GM18873 (cell line): Measurements from ENCODE around the gene CD44.

Experiments
- ATAC-seq: cut with Tn5 transposase; IDR thresholded peaks from one replicate; pipeline ENCODE4 v1.9.1; 2021; ENCODE audit warnings: mild to moderate bottlenecking, moderate library complexity, moderate number of reproducible peaks; ENCODE audit not compliant: unreplicated experiment, low FRiP score

CD44 gene

DNA sequence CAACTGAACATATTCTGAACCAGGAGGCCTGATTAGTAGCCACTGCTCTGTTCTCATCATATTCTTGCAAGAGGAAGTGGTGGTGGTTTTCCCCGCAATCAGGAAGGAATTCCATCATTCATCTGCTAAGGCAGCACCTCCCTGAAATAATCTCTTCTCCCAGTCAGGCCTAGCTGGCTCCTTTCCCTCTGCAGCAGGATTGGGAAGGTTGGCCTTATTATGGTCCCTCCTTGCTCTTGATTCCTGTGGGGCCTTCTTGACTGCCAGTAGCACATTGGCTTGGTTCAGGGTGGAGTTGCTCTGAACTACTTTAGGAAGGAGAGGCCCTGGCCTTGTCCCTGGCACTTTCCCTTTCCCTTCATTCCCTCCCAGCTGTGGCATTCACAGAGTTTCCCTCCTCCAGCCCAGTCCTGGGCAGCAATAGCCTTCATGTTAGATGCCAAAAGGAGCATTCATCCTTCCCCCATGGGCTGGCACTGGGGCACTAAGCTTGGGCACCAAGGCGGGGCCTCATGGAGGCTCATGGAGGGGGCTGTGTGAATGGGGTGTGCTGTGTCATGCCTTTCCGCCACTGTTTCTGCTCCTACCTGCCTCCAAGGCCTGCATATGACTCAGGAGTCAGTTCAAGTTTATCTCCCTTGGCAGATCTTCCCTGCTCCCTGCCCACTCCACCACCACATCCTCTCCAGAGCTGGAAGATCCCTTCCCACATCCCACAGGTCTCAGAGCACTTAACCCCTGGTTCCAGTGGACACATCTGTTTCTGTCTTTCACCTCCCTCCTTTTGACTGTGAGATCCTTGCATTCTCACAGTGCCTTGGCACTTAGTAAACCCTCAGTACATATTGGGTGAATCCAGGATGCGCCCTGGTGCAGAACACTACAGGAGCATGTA lies 27.6 kb upstream of the CD44 start:
- no peak for ATAC-seq

DNA sequence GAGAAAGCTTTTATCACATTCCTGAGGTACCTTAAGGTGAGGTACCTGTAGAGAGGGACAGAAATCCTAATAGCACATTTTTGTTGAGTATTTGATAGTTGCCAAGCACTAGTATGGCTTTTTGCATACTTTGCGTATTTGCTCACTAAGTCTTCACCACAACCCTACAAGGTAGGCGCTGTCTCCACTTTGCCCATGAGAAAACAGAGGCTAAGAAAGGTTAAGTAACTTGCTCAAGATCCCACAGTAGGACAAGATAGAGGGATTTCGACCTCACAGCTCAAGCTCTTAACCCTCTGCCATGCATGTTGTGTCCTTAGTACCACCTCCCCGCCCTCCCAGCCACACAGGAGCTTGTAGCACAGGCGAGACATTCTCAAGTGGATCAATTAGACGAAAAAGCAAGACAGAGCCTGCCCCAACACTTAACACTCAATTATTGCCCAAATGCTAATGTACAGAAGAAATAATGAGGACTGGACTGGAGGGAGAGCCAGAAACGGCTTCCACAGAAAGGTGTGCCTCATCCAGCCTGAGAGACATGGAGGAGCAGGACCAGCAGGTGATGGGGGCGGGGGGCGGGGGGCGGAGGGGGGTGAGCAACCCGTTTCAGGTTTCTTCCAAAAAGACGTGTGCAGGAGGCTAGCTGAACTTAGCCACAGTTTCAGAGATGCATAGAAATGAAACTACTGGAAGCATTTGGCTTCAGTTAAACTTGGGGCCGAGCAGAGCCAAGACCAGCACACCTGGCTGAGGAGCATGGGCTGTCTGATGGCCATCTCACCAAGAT lies 26.7 kb upstream of the CD44 start:
- no peak for ATAC-seq

DNA sequence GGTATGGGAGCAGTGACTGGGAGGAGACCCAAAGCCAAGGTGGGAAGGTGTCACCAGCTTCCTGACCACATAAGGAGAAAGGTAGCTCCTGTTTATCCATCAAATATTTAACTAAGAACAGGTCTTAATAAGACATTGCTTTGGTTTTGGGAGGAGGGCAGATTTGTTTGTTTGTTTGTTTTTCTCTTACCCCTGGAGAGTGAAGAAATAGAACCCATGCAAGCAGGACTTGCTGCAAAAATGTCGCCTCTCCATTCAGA lies 26.2 kb upstream of the CD44 start:
- ATAC-seq: no peak

DNA sequence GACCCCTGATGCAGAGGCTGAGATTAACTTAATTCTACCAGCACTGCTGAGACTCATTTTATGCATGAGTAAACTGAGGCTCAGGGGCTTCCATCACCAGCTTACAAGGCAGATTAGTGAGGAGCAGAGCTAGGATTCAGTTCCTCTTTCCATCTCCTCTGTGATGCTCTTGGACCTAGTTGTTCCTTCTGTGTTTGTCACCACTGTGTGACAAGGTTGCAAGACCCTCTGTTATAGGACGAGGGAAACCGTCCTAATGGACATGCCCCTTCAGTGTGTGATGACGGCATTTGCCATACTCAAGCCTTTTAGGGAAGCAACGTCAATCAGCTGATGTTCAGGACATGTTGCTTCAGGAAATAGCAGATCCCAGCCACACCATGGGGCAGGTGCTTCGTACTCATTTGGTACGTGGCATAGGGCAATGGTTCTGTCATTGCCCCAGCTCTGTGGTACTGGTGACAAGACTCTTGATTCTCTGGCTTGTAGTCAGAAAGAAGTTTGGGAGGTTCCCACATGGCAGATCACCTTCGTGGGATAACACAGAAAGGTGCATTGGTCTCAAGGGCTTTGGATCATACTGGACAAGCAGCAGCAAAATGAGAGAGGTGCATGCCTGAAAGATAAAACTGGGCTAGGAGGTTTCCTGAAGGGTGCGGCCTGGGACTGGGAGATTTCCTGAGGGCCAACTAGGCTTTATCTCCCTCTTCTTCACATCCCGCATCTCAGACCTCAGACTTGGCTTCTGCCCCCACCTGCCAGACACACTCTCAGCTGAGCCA lies 23.9 kb upstream of the CD44 start:
- no peak for ATAC-seq

DNA sequence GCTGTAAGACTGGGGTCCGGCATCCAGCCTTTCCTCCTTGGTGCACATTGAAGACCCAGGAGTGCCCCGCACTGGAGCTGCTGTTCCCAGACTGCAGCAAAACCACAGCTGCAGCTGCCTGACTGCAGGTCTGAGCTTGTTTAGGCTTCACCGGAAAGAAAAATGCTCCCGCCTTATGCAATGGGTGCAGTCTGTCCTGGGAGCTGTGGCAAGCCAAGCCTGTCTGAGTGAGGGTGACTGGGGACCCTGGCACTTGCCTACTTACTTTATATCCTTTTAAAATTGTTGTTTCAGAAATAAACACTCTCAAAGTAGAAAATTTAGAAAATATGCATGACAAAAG lies 23.3 kb upstream of the CD44 start:
- ATAC-seq: no peak

DNA sequence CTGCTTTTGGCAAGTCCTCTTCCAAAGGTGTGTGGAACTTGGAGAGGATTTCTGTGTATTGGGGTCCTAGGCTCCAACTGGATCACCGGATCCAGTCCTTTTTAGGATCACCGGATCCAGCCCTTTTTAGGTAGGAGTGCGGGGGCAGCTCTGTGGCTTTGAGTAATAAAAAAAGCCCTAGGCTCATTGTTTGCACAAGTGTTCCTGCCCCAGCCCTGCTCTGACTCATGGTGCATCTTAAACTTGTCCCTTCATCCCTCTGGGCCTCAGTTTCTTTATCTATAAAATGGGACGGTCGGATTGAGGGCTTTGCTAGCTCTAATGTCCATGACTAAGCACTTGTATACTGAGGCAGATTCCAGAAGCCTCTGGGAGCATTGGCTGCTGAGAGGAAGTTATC lies 22.7 kb upstream of the CD44 start:
- ATAC-seq: no peak

DNA sequence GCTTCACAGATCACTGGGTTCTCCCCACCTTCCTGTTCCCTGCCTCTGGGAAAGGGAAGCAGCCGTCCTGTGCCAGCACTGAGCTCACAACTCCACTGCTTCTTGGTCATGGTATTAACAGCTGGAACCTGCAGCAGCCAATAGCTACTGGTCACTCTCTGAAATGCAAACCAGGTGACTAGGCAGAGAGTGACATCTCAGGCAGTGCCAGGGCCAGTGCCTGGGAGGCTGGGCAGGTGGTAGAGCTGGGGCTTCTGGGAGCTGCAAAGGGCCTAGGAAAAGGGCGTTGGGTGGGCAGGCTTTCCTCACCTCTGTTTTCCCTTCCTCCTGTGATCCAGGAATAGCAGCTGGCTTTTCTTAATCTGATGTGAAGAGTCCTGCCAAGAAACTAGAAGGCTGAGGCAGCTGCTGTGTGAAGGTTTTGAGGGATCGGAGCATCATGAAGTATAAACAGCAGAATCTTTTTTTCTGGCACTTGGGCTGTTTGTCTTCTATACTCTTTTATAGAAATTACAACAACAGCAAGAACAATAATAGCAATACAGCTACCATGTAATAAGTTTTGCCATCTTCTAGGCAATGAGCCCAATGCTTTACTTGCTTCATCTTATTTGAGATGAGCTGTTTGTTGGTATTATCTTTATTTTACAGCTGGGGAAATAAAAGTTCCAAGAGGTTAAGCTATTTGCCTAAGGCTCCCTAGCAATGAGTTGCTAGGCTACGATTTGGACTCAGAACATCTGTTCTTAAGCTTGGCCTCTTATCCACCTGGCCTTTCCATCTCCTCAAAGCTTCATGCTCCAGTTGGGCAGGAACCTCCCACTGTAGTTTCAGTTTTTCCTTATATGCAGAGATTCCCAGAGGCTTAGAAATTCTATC lies 22.0 kb upstream of the CD44 start:
- no peak for ATAC-seq

DNA sequence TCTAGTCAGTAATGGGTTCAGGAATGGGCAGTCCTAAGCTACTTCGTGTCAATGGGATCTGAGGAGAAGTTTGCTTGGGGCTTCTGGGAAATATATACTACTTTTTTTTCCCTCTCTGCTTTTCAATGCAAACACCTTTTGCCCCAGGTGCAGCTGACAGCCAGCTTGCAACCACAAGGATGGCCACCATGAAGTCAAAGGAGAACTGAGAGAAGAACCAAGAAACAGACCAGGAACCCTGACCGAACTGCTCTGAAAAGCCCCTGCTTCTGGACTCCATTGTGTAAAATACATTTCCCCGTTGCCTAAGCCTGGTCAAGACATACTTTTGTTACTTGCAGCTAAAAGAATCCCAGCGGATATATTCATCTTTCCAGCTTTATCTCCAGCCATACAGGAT lies 20.1 kb upstream of the CD44 start:
- peak; percentile 85 for ATAC-seq

DNA sequence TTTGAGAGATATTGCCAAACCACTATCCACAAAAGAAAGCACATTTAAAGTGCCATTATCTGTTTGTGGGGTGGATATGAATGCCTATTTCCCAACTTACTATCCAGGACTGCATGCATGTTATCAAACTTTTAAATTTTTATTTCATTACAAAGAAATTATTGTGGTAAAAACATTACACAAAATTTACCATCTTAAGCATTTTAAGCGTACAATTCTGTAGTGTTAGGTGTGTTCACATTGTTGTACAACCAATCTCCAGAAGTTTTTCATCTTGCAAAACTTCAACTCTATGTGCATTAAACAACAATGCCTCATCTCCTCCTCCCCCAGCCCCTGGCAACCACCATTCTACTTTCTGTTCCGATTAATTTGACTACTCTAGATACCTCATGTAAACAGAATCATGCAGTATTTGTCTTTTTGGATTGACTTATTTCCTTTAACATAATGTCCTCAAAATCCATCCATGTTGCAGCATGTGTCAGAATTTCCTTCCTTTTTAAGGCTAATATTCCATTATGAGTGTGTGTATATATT lies 17.6 kb upstream of the CD44 start:
- no peak for ATAC-seq

DNA sequence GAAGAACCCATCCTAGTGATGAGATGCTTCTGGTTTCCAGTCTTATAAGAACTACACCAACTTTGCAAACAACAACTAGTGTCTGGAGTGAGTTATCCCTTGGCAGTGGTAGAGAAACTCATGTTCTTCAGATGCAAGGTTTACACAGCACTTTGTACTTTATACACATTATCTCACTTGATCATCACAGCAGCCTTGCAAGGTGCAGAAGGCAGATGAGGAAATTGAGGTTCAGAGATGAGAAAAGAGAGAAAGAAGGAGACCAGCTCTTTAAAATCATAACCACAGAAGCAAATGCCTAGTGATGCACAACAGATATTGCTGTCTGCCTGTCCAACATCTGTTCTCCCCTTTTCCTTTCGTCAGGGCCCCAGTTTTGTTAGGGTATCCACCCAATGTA lies 16.7 kb upstream of the CD44 start:
- no peak for ATAC-seq

DNA sequence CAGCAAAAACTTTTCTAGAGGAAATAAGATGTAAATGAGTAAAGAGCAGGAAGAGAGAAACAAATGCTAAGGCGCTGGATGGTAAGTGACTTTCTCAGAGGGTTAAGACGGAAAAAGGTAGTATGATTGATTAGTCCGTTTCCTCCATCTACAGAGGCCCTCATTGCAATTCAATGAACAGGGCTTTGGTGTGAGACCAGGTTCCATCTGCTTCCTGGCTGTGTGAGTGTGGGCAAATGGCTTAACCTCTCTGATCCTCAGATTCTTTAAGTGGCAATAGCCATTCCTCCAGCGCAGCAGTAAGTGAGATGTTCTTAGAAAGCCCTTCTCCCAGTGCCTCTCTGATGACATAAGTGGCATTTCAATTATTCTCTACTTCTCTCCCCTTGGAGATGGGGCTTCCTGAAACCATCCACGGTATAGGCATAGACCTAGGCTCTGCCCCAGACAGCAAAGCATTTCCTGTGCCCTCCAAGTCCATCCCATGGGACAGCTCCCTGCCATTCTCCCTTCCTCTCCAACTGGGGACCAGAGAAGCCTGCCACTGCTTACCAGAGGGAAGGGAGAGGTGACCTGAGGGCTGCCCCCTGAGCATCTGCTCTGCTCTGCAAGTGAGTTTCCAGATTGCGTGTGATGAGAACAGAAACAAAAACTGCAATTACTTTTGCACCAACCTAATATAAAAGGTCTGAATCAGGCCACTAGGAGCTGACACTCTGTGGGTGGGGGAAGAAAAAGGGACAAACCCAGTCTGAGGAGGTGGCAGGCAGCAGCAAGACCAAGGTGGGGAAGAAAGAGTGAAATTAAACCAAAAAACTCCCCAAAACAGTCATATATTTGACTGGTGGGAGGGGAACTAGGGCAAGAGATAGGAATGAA lies 12.7 kb upstream of the CD44 start:
- ATAC-seq: peak; percentile 64

DNA sequence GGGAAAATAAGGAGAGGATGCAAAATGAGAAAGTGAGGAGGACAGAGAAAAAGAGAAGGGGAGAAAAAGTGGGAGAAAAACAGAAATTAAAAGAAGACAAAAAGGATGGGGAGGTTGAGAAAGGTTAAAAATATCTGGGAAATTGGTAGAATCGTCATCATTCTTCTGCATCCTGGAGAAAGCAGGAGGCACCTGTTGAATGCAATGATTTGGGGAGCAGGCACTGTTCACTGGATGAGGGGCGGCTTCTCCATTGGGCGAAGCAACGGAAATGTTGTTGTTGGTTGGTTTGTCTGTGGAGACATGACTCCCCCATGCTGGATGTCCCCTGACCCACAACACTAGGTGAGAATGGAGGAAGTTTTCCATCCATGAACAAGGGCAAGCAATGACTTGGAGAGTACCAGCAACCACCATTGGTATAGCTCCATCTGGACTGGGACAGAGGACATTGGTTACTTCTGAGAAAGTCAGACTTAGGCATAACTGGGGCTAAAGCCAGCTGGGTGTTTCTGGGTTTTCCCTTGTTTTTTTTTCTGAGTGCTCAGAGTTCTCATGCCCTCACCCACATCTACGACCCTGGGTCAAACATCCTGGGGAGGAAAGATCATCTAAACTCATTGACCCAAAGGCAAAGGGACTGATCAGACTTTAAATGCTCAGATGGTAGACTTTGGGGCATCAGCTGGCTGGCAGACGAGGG lies 11.9 kb upstream of the CD44 start:
- peak; percentile 40 for ATAC-seq

DNA sequence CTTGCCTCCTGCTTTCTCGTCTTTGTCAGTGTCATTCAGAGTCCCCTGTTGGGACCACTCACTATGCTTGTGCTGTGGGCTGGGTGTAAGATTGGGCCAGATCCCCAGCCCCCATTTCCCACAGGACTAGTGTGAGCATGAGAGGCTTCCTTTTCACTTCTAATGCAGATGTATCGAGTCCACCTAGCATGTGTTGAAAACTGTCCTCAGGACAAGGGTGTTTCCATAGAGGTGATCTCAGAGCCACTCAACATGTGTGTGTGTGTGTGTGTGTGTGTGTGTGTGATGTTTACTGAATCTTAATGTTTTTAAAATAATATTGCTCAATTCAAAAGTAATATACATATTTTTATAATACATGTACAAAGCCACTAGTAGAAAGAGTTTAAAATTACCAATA lies 11.4 kb upstream of the CD44 start:
- ATAC-seq: peak; percentile 10

DNA sequence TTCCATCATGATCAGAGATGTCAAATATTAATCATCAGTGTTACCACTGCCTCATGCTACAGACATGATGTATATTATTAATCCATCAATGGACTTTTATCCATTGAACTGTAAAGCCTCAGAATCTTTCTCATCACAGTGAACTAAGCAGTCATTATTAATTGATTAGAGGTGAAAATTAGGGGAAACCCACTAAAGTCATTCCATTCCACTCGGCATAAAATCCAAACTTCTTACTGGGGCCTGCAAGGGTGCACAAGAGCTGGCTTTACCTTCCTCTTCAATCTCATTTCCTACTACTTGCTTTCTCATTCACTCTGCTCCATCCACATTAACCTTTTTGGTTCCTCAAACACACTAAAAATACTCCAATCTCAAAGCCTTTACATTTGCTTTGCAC lies 7.9 kb upstream of the CD44 start:
- no peak for ATAC-seq

DNA sequence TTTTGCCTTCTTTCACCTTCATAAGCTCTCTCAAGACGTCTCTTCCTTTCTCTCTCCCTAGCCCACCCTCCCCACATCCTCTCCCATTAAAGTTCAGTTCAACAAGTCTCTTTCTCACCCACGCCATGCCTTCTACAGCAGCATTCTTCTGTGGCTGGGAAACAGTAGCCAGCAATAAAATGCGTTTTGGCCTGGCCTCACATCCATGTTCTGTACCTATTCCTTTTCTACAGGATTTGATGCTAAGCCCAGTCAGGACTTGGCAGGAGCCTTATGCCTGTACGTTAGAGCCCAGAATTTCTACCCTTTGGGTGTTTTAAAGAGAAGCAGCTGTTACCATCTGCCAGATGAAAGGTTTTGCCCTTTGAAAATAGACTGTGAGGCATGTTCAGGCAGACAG lies 7.1 kb upstream of the CD44 start:
- no peak for ATAC-seq

DNA sequence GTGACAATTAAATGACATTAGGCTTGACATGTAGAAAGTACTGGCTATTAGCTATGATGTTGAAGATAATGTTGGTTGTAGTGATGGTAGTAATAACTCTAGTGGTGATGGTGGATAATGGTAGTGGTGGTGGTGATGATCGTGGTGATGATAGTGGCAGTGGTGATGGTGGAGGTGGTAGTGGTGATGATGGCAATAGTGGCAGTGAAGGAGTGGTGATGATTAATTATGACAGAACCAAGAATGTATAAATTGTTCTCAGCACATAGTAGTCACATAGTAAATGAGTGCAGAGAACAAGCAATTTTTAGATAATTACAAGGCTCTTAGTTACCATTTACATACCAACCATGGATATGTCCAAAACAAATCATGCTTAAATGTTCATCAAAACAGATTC lies 5.3 kb upstream of the CD44 start:
- no peak for ATAC-seq

DNA sequence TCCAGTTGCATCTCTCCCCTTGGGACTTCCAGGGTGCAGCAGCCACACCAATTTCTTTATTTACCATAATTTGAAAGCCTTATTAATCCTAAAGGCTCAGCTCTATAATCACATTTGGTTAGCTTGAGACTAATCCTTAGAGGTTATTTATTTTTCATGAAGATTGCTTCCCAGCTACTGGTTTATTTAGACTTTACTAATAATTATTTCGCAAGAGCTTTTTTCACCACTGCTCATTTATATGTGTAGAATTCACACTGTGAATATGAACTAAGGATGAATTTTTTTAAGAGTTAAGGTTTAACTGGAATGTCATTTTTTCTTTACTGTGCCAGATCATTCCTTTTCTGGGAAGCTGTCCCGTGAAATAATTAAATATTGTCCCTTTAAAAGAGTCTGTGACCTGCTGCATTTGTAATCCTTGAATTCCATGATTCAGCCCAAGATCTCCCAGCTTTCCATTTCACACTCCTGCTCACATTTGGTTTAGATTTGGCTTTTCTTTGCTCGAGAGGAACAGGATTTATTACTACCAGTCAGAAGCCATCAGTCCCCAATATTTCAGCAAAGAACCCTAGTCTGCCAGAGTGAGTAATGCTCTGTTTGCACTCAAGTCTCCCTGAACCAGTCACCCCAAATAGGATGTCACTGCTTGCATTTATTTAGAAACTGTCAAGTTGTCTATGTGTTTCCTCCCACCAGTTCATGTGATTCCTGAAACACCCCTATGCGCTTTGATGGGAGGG lies 4.4 kb upstream of the CD44 start:
- no peak for ATAC-seq

DNA sequence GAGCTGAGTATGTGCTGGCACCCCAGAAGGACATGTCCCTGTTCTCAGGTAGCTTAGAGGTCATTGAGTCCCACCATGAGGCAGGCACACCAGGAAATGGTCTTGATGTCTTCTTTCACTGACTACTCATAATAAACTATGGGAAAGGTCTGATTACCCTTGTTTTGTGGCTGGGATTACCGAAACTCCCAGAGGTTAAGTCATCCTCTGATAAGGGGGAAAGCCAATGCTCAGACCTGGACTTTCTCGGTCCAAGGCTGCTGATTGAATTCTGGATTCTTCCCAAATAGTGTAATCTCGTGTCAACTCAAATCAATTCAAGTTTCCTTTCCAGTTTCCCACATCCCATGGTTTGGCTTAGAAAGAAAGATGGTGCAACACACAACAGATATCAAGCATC lies 3.7 kb upstream of the CD44 start:
- ATAC-seq: no peak
